ENCODE results near the gene BPNT1.
"Not testable (repeated sequence)": the region's sequence is repeated elsewhere in the genome, so short reads cannot be mapped to it uniquely, and the experiment has no call there.

Gene BPNT1

DNA sequence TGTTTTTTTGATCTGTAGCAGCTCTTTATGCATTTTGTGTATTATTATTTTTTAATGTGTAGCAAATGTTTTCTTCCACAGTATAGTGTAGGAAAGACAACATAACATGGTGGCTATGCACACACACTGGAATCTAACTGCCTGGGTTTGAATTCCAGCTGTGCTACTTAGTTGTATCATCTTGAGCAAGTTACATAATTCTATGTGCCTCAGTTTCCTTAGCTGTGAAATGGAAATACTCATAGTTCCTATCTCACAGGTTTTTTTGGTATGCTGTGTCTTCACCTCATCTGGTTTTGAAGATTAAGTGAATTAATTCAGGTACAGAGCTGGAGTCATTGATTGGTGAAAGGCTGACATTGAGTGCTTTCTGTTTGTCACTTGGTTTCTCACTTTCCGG lies 3.1 kb upstream of the BPNT1 start:
- peaks cover 11% of the 10 kb centered on the region for H3F3A ChIP-seq (ENCODE audit: control insufficient read depth, insufficient read depth)
- TF ChIP-seq EZH2phosphoT487 (IDR thresholded peaks at IDR 0.05; ENCODE audit: borderline replicate concordance, low read length), result no peak
- TF ChIP-seq, protein P1, sequence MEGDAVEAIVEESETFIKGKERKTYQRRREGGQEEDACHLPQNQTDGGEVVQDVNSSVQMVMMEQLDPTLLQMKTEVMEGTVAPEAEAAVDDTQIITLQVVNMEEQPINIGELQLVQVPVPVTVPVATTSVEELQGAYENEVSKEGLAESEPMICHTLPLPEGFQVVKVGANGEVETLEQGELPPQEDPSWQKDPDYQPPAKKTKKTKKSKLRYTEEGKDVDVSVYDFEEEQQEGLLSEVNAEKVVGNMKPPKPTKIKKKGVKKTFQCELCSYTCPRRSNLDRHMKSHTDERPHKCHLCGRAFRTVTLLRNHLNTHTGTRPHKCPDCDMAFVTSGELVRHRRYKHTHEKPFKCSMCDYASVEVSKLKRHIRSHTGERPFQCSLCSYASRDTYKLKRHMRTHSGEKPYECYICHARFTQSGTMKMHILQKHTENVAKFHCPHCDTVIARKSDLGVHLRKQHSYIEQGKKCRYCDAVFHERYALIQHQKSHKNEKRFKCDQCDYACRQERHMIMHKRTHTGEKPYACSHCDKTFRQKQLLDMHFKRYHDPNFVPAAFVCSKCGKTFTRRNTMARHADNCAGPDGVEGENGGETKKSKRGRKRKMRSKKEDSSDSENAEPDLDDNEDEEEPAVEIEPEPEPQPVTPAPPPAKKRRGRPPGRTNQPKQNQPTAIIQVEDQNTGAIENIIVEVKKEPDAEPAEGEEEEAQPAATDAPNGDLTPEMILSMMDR (IDR thresholded peaks at IDR 0.05; ENCODE audit: low read depth, low read length, poor library complexity, severe bottlenecking), result no peak
- H3K4me2 ChIP-seq (ENCODE audit: low read length), result no peak overlapping the region
- H3K9me3 ChIP-seq (ENCODE audit: control insufficient read depth, insufficient read depth, low read length), result no peaks in the 10 kb centered on the region
- no peak overlapping the region for H3K4me3 ChIP-seq (ENCODE audit: low read length)
- H3K4me1 ChIP-seq (ENCODE audit: control insufficient read depth, low read length), result peaks cover 30% of the 10 kb centered on the region
- H3K79me2 ChIP-seq (ENCODE audit: control insufficient read depth, low read length), result peaks cover 46% of the 10 kb centered on the region
- H3K27ac ChIP-seq (ENCODE audit: low read depth, low read length), result no peak overlapping the region
- H4K20me1 ChIP-seq (ENCODE audit: control insufficient read depth, insufficient read depth, low read depth, low read length), result no peaks in the 10 kb centered on the region; the same call in 1 of the 2 replicates
- H3K36me3 ChIP-seq (ENCODE audit: control insufficient read depth, low read length), result peaks cover 22% of the 10 kb centered on the region
- H3K9me2 ChIP-seq (replicated peaks; ENCODE audit: control insufficient read depth, low read length), result no peaks in the 10 kb centered on the region
- no peaks in the 10 kb centered on the region for H3K27me3 ChIP-seq (ENCODE audit: control insufficient read depth, low read length)

DNA sequence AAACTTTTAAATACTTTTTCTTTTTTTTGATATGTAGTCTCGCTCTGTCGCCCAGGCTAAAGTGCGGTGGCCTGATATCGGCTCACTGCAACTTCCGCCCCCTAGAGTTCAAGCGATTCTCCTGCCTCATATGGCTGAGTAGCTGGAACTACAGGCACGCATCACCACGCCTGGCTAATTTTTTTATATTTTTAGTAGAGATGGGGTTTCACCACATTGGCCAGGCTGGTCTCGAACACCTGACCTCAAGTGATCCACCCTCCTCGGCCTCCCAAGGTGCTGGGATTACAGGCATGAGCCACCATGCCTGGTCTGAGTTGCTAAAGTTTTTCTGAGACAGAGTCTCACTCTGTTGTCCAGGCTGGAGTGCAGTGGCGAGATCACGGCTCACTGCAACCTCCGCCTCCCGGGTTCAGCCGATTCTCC lies 3.3 kb downstream of the BPNT1 start:
- Histone ChIP-seq H3K4me2 (ENCODE audit: low read length) (peak overlapping the region; percentile 71), H3K79me2 (ENCODE audit: control insufficient read depth, low read length) (peaks cover 82% of the 10 kb centered on the region), H3F3A (ENCODE audit: control insufficient read depth, insufficient read depth) (peaks cover 20% of the 10 kb centered on the region), H3K4me3 (ENCODE audit: low read length) (peak overlapping the region; percentile 88), H3K4me1 (ENCODE audit: control insufficient read depth, low read length) (peaks cover 45% of the 10 kb centered on the region), H3K36me3 (ENCODE audit: control insufficient read depth, low read length) (peaks cover 48% of the 10 kb centered on the region), H3K27ac (ENCODE audit: low read depth, low read length) (peak overlapping the region; percentile 82)
- TF ChIP-seq, protein P1 (IDR thresholded peaks at IDR 0.05; ENCODE audit: low read depth, low read length, poor library complexity, severe bottlenecking), result peak; percentile 56
- H3K9me3 ChIP-seq (ENCODE audit: control insufficient read depth, insufficient read depth, low read length); H3K27me3 ChIP-seq (ENCODE audit: control insufficient read depth, low read length); H4K20me1 ChIP-seq (ENCODE audit: control insufficient read depth, insufficient read depth, low read depth, low read length); H3K9me2 ChIP-seq (replicated peaks; ENCODE audit: control insufficient read depth, low read length): not testable (repeated sequence)

DNA sequence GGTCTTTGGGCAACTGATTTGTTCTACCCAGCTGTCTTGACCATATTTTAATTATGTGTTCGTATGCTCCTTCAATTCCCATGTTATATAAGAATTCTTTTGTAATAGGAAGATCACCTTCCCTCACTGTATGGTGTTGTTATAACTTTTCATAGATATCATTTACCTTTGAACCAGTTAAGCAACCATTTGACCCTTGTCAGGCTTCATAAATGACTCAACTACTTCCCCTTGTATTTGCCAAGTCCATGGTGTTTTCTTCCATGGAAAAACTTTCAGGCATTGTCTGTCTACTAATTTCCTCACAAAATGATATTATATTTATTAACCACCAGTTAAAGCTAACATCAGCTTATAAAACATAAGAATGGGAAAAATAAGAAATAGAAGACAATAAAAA lies 5.1 kb downstream of the BPNT1 start:
- TF ChIP-seq, protein P1 (IDR thresholded peaks at IDR 0.05; ENCODE audit: low read depth, low read length, poor library complexity, severe bottlenecking), result no peak
- no peak for TF ChIP-seq EZH2phosphoT487 (IDR thresholded peaks at IDR 0.05; ENCODE audit: borderline replicate concordance, low read length)
- Histone ChIP-seq H3K27me3 (ENCODE audit: control insufficient read depth, low read length) (no peaks in the 10 kb centered on the region), H4K20me1 (ENCODE audit: control insufficient read depth, insufficient read depth, low read depth, low read length) (peaks cover 2% of the 10 kb centered on the region; the same call in 1 of the 2 replicates), H3K4me3 (ENCODE audit: low read length) (no peak overlapping the region), H3K4me1 (ENCODE audit: control insufficient read depth, low read length) (peaks cover 40% of the 10 kb centered on the region), H3K79me2 (ENCODE audit: control insufficient read depth, low read length) (peaks cover 98% of the 10 kb centered on the region), H3K9me3 (ENCODE audit: control insufficient read depth, insufficient read depth, low read length) (no peaks in the 10 kb centered on the region), H3K9me2 (replicated peaks; ENCODE audit: control insufficient read depth, low read length) (no peaks in the 10 kb centered on the region), H3K36me3 (ENCODE audit: control insufficient read depth, low read length) (peaks cover 63% of the 10 kb centered on the region), H3K27ac (ENCODE audit: low read depth, low read length) (peak overlapping the region; percentile 82; the same call in 1 of the 2 replicates), H3F3A (ENCODE audit: control insufficient read depth, insufficient read depth) (peaks cover 15% of the 10 kb centered on the region), H3K4me2 (ENCODE audit: low read length) (peak overlapping the region; percentile 71)
